HCT116 (cell line): Measurements from ENCODE around the gene ONECUT3. TPM values are rescaled to one million over a fixed set of nuclear protein-coding genes. Genes with fewer than 3 reads are reported as not detected.

Experiments used
- ATAC-seq: fragments of 200-7000 bp; cut with Tn5 transposase; 2 replicates; pipeline ENCODE4 v1.9.1; 2020; ENCODE audit warnings: mild to moderate bottlenecking, moderate library complexity
- BruUV-seq: library from RNA; stranded (reverse); fragments of 400-500 nt; replicated peaks from 2 replicates; lab custom pipeline; 2021; lab: Mats Ljungman, UMichigan
- CTCF ChIA-PET: fragments of 300-600 bp; sonication (Branson Sonifier 250); formaldehyde crosslinking; loops from one replicate; lab custom pipeline; 2021; ENCODE audit warnings: antibody characterized with exemption; lab: Charles Lee
- POLR2A ChIA-PET: fragments of 300-600, 350-600 bp; sonication (Branson Sonifier 250); formaldehyde crosslinking; loops from one replicate; lab custom pipeline; 2021; ENCODE audit warnings: antibody characterized with exemption; lab: Charles Lee
- RAD21 ChIA-PET, 2 experiments: fragments of 300-600 bp; sonication (Branson Sonifier 250); formaldehyde crosslinking; loops; one replicate each; lab custom pipeline; 2023; ENCODE audit warnings: low total read pairs in 2 of 2; ENCODE audit not compliant: uncharacterized antibody in 2 of 2, unreplicated experiment in 2 of 2, low non-redundant PET in 1 of 2; lab: Charles Lee
- DNase-seq: peaks from one replicate; pipeline ENCODE4 v3.0.0-alpha.2; 2010; ENCODE audit warnings: low read depth, low spot score
- H2AFZ ChIP-seq: fragments of 200-600 bp; shearing (Covaris generic), sonication (generic); 2 replicates; pipeline ENCODE4 v1.6.1; 2017; ENCODE audit warnings: low read depth, mixed run types, mixed read lengths, antibody characterized with exemption, low read length; ENCODE audit not compliant: poor library complexity, severe bottlenecking
- H3K27ac ChIP-seq: 2 replicates; pipeline ENCODE4 v1.5.1; 2012; ENCODE audit warnings: low read depth, low read length
- H3K27me3 ChIP-seq: fragments of 200-600 bp; sonication (generic); 2 replicates; pipeline ENCODE4 v1.6.1; 2016; ENCODE audit warnings: mixed run types, low read length, mixed read lengths; ENCODE audit not compliant: insufficient read depth
- H3K36me3 ChIP-seq, 2 experiments: fragments of 200-500 bp in 1 of 2; fragments of 200-600 bp in 1 of 2; sonication (Bioruptor generic) in 1 of 2; sonication (generic) in 1 of 2; 2 replicates each; pipeline versions ENCODE4 v1.5.1 to v1.6.1; 2014 to 2016; ENCODE audit warnings: low read length in 2 of 2, inconsistent platforms in 1 of 2, mixed read lengths in 1 of 2, mixed run types in 1 of 2; ENCODE audit not compliant: insufficient read depth in 2 of 2, control insufficient read depth in 1 of 2
- H3K4me1 ChIP-seq, 2 experiments: fragments of 200-600 bp in 1 of 2; sonication (generic) in 1 of 2; 2 replicates each; pipeline versions ENCODE4 v1.5.1 to v1.6.1; 2012 to 2017; ENCODE audit warnings: low read length in 2 of 2, inconsistent platforms in 1 of 2, mild to moderate bottlenecking in 1 of 2, mixed read lengths in 1 of 2, mixed run types in 1 of 2, moderate library complexity in 1 of 2; ENCODE audit not compliant: insufficient read depth in 2 of 2, control insufficient read depth in 1 of 2
- H3K4me2 ChIP-seq: fragments of 200-600 bp; sonication (generic); 2 replicates; pipeline ENCODE4 v1.6.1; 2017; ENCODE audit warnings: mixed run types, low read length, mixed read lengths
- H3K4me3 ChIP-seq, 2 experiments: fragments of 200-600 bp in 1 of 2; sonication (generic) in 1 of 2; replicated peaks in 1 of 2; 2 replicates each; pipeline ENCODE4 v1.5.1; 2011 to 2016; ENCODE audit warnings: low read length in 2 of 2, control low read depth in 1 of 2, low read depth in 1 of 2, mild to moderate bottlenecking in 1 of 2, mixed read lengths in 1 of 2, mixed run types in 1 of 2
- H3K79me2 ChIP-seq: fragments of 200-600 bp; sonication (generic); 2 replicates; pipeline ENCODE4 v1.6.1; 2017; ENCODE audit warnings: mild to moderate bottlenecking, mixed run types, low read length, moderate library complexity, mixed read lengths; ENCODE audit not compliant: insufficient read depth
- H3K9ac ChIP-seq: fragments of 200-600 bp; sonication (generic); 2 replicates; pipeline ENCODE4 v1.6.1; 2016; ENCODE audit warnings: low read length, mixed read lengths
- H3K9me2 ChIP-seq: fragments of 200-600 bp; sonication (generic), shearing (Covaris generic); 2 replicates; pipeline ENCODE4 v1.6.1; 2017; ENCODE audit warnings: mixed run types, mild to moderate bottlenecking, moderate library complexity; ENCODE audit not compliant: insufficient read depth
- H3K9me3 ChIP-seq, 2 experiments: fragments of 200-500 bp in 1 of 2; fragments of 200-600 bp in 1 of 2; sonication (Bioruptor generic) in 1 of 2; sonication (generic) in 1 of 2; 2 replicates each; pipeline ENCODE4 v1.6.1; 2014 to 2017; ENCODE audit warnings: low read length in 2 of 2, mixed read lengths in 2 of 2, inconsistent platforms in 1 of 2, low read depth in 1 of 2, mild to moderate bottlenecking in 1 of 2, mixed run types in 1 of 2, moderate library complexity in 1 of 2; ENCODE audit not compliant: control insufficient read depth in 1 of 2, insufficient read depth in 1 of 2
- H4K20me1 ChIP-seq: fragments of 200-600 bp; sonication (generic), shearing (Covaris generic); 2 replicates; pipeline ENCODE4 v1.6.1; 2017; ENCODE audit warnings: mixed run types, mild to moderate bottlenecking, moderate library complexity; ENCODE audit not compliant: insufficient read depth
- CBX3 ChIP-seq: IDR thresholded peaks from 2 replicates; pipeline ENCODE4 v1.6.1; 2012; ENCODE audit warnings: low read depth
- EGR1 ChIP-seq: IDR thresholded peaks from 2 replicates; pipeline ENCODE4 v1.6.1; 2012; ENCODE audit warnings: low read depth
- ELF1 ChIP-seq: IDR thresholded peaks from 2 replicates; pipeline ENCODE4 v1.6.1; 2012; ENCODE audit warnings: low read depth, borderline replicate concordance
- EZH2phosphoT487 ChIP-seq: fragments of 200-600 bp; IDR thresholded peaks from 2 replicates; pipeline ENCODE4 v1.6.1; 2018; ENCODE audit warnings: antibody characterized with exemption, borderline replicate concordance
- FOSL1 ChIP-seq: IDR thresholded peaks from 2 replicates; pipeline ENCODE4 v1.6.1; 2012; ENCODE audit warnings: low read depth
- JUND ChIP-seq: IDR thresholded peaks from 2 replicates; pipeline ENCODE4 v1.6.1; 2012
- POLR2A ChIP-seq: IDR thresholded peaks from 2 replicates; pipeline ENCODE4 v1.7.0; 2011; ENCODE audit warnings: borderline replicate concordance; ENCODE audit not compliant: insufficient read depth, insufficient read length; ENCODE audit errors: extremely low read depth
- POLR2AphosphoS5 ChIP-seq: IDR thresholded peaks from 2 replicates; pipeline ENCODE4 v1.6.1; 2011; ENCODE audit warnings: mild to moderate bottlenecking, low read depth, low read length, moderate library complexity
- RAD21 ChIP-seq: IDR thresholded peaks from 2 replicates; pipeline ENCODE4 v1.6.1; 2012; ENCODE audit warnings: low read depth, mild to moderate bottlenecking
- SP1 ChIP-seq: IDR thresholded peaks from 2 replicates; pipeline ENCODE4 v1.6.1; 2012; ENCODE audit warnings: low read depth
- TCF7L2 ChIP-seq: IDR thresholded peaks from 2 replicates; pipeline ENCODE4 v1.7.0; 2011; ENCODE audit warnings: borderline replicate concordance, inconsistent platforms; ENCODE audit not compliant: insufficient read depth, insufficient read length; ENCODE audit errors: extremely low read depth
- YY1 ChIP-seq: IDR thresholded peaks from 2 replicates; pipeline ENCODE4 v1.6.1; 2011; ENCODE audit warnings: low read length, low read depth, moderate library complexity, mild to moderate bottlenecking; ENCODE audit not compliant: insufficient replicate concordance; ENCODE audit errors: extremely low read depth
- ZBTB33 ChIP-seq: IDR thresholded peaks from 2 replicates; pipeline ENCODE4 v1.6.1; 2011; ENCODE audit warnings: mild to moderate bottlenecking, low read length, moderate library complexity; ENCODE audit not compliant: insufficient replicate concordance; ENCODE audit errors: extremely low read depth
- intact Hi-C: fragments of 100-400 bp; cut with micrococcal nuclease; formaldehyde crosslinking; loops from 2 replicates; pipeline ENCODE4 v1.10.0; 2022
- total RNA-seq: library from RNA; stranded (reverse); gene quantifications from one replicate; pipeline ENCODE4 v1.2.1, GENCODE V29; 2021; ENCODE audit not compliant: unreplicated experiment
- TF ChIP-seq, protein P1 (sequence below): IDR thresholded peaks from 2 replicates; pipeline ENCODE4 v1.6.1; 2012
- TF ChIP-seq, protein P2 (sequence below): IDR thresholded peaks from 2 replicates; pipeline ENCODE4 v1.6.1; 2012
- TF ChIP-seq, protein P3 (sequence below): IDR thresholded peaks from 2 replicates; pipeline ENCODE4 v1.6.1; 2012; ENCODE audit warnings: low read depth

ONECUT3 gene
- total RNA-seq, 1 experiment from 2014 or later = 22.1 TPM

DNA sequence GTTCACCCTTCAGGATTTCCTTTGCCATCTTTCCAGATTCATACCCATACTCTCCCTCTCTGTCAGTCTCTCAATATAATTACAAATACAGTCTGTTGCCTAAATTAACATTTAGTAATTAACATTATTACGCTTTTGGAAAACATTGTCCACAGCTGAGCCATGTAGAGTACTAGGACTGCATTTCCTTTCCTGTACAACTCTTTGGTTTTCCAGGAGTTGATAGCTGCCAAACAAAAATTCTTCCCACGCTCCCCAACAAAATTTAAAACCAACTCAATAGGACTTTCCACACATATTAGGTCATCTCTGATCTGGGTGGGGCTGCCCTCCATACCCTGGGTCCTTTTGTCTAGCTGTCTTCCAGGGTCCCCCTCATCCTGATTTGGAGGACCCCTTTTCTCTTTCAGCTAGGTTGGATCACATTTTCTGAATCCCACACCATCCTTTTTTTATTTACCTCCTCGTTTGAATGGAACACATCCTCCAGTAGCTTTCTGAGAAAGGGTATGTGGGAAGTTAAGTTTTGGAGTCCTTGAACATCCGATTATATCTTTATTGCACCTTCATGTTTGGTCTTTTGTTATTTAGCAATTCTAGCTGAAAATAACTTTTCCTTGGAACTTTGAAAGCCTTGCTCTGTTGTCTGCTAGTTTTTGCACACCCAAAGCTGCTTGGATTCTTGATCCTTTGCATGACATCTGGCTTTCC lies 17.7 kb downstream of the ONECUT3 start:
- TF ChIP-seq CBX3 (peak; percentile 93), EZH2phosphoT487 (no peak), POLR2A (no peak), EGR1 (no peak), YY1 (no peak), ELF1 (no peak), RAD21 (no peak), SP1 (no peak), TCF7L2 (no peak), FOSL1 (no peak), JUND (no peak), POLR2AphosphoS5 (no peak), ZBTB33 (no peak)
- TF ChIP-seq, protein P1, sequence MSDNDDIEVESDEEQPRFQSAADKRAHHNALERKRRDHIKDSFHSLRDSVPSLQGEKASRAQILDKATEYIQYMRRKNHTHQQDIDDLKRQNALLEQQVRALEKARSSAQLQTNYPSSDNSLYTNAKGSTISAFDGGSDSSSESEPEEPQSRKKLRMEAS = peak; percentile 39; the same call in 1 of the 2 replicates
- TF ChIP-seq, protein P2, sequence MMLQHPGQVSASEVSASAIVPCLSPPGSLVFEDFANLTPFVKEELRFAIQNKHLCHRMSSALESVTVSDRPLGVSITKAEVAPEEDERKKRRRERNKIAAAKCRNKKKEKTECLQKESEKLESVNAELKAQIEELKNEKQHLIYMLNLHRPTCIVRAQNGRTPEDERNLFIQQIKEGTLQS = no peak
- TF ChIP-seq, protein P3, sequence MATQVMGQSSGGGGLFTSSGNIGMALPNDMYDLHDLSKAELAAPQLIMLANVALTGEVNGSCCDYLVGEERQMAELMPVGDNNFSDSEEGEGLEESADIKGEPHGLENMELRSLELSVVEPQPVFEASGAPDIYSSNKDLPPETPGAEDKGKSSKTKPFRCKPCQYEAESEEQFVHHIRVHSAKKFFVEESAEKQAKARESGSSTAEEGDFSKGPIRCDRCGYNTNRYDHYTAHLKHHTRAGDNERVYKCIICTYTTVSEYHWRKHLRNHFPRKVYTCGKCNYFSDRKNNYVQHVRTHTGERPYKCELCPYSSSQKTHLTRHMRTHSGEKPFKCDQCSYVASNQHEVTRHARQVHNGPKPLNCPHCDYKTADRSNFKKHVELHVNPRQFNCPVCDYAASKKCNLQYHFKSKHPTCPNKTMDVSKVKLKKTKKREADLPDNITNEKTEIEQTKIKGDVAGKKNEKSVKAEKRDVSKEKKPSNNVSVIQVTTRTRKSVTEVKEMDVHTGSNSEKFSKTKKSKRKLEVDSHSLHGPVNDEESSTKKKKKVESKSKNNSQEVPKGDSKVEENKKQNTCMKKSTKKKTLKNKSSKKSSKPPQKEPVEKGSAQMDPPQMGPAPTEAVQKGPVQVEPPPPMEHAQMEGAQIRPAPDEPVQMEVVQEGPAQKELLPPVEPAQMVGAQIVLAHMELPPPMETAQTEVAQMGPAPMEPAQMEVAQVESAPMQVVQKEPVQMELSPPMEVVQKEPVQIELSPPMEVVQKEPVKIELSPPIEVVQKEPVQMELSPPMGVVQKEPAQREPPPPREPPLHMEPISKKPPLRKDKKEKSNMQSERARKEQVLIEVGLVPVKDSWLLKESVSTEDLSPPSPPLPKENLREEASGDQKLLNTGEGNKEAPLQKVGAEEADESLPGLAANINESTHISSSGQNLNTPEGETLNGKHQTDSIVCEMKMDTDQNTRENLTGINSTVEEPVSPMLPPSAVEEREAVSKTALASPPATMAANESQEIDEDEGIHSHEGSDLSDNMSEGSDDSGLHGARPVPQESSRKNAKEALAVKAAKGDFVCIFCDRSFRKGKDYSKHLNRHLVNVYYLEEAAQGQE = no peak
- TF ChIP-seq, all 23 proteins: peak for 2
- Histone ChIP-seq H3K27ac (no peak overlapping the region), H3K36me3 (0 out of 4 replicates have a peak, but pooled peaks cover 0 to 7% of the 10 kb centered on the region in 2 experiments), H3K9me3 (peaks cover 4 to 13% of the 10 kb centered on the region in 2 experiments; a peak in 3 of 4 replicates), H3K4me2 (peak overlapping the region; percentile 27; the same call in 1 of the 2 replicates), H3K4me1 (peaks cover 27 to 77% of the 10 kb centered on the region in 2 experiments), H3K4me3 (no peak overlapping the region), H2AFZ (no peak overlapping the region), H4K20me1 (no peaks in the 10 kb centered on the region), H3K79me2 (peaks cover 40% of the 10 kb centered on the region; the same call in 1 of the 2 replicates), H3K27me3 (no peaks in the 10 kb centered on the region), H3K9me2 (no peaks in the 10 kb centered on the region), H3K9ac (no peak overlapping the region)
- no peak for DNase-seq
- no TSS peak for BruUV-seq
- POLR2A ChIA-PET = no interaction called here
- CTCF ChIA-PET = interaction anchor here (1.6 kb wide), 1 partner anchor 10 kb away, joined by 5 read pairs; no protein-coding TSS in a partner anchor
- no peak for ATAC-seq
- RAD21 ChIA-PET = no interaction called here
- intact Hi-C loops = no loop called here
